SK-MEL-5 (cell line): Measurements from ENCODE around the gene EEF1AKMT2. TPM values are rescaled to one million over a fixed set of nuclear protein-coding genes. Genes with fewer than 3 reads are reported as not detected.

Experiments used
- DNase-seq: peaks from one replicate; pipeline ENCODE4 v3.0.0-alpha.2; 2016; ENCODE audit warnings: low read depth, low spot score
- in situ Hi-C: cut with HindIII; loops from 2 replicates; pipeline ENCODE4 v1.10.0; 2016; ENCODE audit warnings: low sequenced_read_pairs, high pct_unique_total_duplicates, low pct_unique_long_range_greater_than_20kb
- small RNA-seq, 2 experiments: library from RNA; depleted of rRNA; stranded (forward); fragments of <200 nt; gene quantifications; one replicate each; pipeline ENCODE3, GENCODE V24; 2014
- total RNA-seq: library from RNA; depleted of rRNA; stranded (reverse); fragments of >200 nt; shearing (Covaris generic); gene quantifications from 2 replicates; pipeline ENCODE4 v1.2.3, GENCODE V29; 2014; rRNA removed

The EEF1AKMT2 gene
- total RNA-seq, 1 experiment from 2014 or later = 20.0 TPM

- DNase-seq = no peak
- in situ Hi-C loops = no loop called here
These were observed 75.3 kb downstream of the EEF1AKMT2 start for GRCh38 chr10:124716369-124716768.

- in situ Hi-C loops = no loop called here
- no peak for DNase-seq
These were observed 76.2 kb downstream of the EEF1AKMT2 start for GRCh38 chr10:124715439-124715838.

- in situ Hi-C loops = no loop called here
- DNase-seq = no peak
These were observed 77.9 kb downstream of the EEF1AKMT2 start for GRCh38 chr10:124713679-124714255.

- DNase-seq = no peak
- in situ Hi-C loops = no loop called here
These were observed 78.8 kb downstream of the EEF1AKMT2 start for GRCh38 chr10:124712704-124713407.

- no peak for DNase-seq
- in situ Hi-C loops = no loop called here
These were observed 80.5 kb downstream of the EEF1AKMT2 start for GRCh38 chr10:124711145-124711544.

GRCh38 chr10:124710266-124710881 lies 81.3 kb downstream of the EEF1AKMT2 start:
- in situ Hi-C loops = no loop called here
- DNase-seq = no peak

- DNase-seq = no peak
- in situ Hi-C loops = no loop called here
These were observed 81.8 kb downstream of the EEF1AKMT2 start for GRCh38 chr10:124709861-124710260.

- DNase-seq = no peak
- in situ Hi-C loops = no loop called here
These were observed 82.7 kb downstream of the EEF1AKMT2 start for GRCh38 chr10:124708922-124709520.

- DNase-seq = no peak
- in situ Hi-C loops = no loop called here
These were observed 83.4 kb downstream of the EEF1AKMT2 start for GRCh38 chr10:124708246-124708779.

Small RNA genes within 50 kb of the gene (small RNA-seq; reads per million reads assigned to genes)
- 0 reads per million in 2 experiments for gene RF00019

Other genes starting within 250 kb of the EEF1AKMT2 start
- gene FAM53B, start 47.5 kb downstream of the EEF1AKMT2 start, total RNA-seq = 58.1 and 68.2 TPM in 2 replicates
- gene ABRAXAS2, start 9.9 kb upstream of the EEF1AKMT2 start, total RNA-seq = 10.5 and 13.2 TPM in 2 replicates
- gene ZRANB1, start 150.2 kb upstream of the EEF1AKMT2 start, total RNA-seq = 12.0 and 13.2 TPM in 2 replicates